ENCODE data around the gene EDEM1.
A peak's percentile ranks its signal among the peaks of the same experiment; 100 is the strongest.

GRCh38 chr3:5187156-5187919, at the start of gene EDEM1:
- TF ChIP-seq CTCF (IDR thresholded peaks at IDR 0.05): no peak
- TF ChIP-seq POLR2A (IDR thresholded peaks at IDR 0.05): peak in 1 of 2 donors; percentile 47
